Activated gamma-delta T cell treated with anti-CD3 and anti-CD28 coated beads, Interleukin-2, amount 50 U/mL, for 16 hours (primary cell): ENCODE results near the gene CDC27.
"Not testable (repeated sequence)": the region's sequence is repeated elsewhere in the genome, so short reads cannot be mapped to it uniquely, and the experiment has no call there.

Experiments
- DNase-seq: peaks from one replicate; pipeline ENCODE4 v3.0.0-alpha.2; 2020; ENCODE audit warnings: low read depth

The CDC27 gene

DNA sequence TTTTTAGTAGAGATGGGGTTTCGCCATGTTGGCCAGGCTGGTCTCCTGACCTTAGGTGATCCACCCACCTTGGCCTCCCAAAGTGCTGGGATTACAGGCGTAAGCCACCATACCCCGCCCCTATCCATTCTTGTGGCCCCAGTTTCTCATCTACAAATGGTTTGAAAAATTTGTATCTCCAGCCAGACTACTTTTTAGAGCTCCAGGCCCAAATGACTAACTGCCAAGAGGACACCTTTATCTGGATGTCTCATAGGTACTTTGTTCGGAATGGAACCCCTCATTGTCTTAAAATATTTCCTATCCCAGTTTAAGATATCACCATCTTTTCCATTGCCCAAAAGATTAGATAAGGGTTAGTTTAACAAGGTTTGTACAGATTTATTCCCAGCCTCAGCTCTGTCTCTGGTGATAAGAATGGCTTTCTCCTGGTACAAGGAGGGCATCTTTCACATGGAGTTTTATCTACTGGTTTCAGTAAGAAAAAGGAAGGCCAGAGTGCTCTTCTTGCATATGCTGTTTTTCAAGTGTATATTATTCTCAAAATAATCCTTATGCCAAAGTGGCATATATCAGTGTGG lies 4.9 kb upstream of the CDC27 start:
- DNase-seq = no peak

DNA sequence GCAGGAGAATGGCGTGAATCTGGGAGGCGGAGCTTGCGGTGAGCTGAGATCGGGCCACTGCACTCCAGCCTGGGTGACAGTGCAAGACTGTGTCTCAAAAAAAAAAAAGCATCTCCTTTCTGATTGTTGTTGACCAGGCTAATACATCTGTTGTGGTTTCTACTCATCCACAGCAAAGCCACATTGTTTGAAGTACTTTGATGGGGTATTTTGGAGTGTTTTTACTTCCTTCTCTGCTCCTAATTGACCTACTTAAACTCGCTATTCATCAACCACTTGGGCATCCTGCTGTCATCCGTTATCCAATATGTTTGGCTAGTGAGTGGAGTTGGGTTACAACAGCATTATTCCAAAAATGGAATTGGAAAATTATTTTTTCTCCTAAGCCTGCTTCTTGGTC lies 3.5 kb upstream of the CDC27 start:
- no peak for DNase-seq

DNA sequence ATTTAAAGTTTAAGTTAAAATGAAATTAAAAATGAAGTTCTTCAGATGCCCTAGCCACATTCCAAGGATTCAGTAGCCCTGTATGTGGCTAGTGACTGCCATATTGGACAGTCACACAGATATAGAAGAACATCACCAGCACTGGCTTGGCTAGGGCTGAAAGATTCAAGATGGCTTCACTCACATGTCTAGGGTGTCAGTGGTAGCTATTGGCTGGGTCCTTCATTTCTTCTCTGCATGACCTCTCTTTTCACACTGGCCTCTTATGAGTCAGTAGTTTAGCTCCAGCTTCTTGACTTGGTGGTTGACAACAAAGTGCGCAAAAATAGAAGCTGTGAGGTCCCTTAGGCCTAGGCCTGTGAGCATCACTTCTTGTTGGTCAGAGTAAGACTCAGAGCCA lies 1.7 kb upstream of the CDC27 start:
- no peak for DNase-seq

DNA sequence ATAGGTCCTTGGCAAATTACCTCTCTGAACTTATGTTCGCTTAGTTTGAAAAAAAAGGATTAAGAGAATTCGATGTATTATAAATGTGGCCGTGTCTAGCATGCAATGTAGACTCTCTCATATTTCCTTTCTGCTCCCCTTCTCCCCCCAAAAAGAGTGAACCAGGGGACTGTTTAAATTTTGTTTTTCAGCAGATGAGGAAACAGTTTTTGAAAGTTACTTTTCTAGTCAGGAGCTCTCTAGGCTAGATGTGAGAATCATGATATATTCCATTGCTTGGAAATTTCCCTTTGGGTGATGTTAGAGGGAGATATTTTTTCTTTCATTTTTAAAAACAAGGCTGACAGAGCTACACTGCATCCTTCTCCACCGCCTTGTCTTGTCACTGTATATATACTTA lies 1.1 kb upstream of the CDC27 start:
- DNase-seq = no peak

DNA sequence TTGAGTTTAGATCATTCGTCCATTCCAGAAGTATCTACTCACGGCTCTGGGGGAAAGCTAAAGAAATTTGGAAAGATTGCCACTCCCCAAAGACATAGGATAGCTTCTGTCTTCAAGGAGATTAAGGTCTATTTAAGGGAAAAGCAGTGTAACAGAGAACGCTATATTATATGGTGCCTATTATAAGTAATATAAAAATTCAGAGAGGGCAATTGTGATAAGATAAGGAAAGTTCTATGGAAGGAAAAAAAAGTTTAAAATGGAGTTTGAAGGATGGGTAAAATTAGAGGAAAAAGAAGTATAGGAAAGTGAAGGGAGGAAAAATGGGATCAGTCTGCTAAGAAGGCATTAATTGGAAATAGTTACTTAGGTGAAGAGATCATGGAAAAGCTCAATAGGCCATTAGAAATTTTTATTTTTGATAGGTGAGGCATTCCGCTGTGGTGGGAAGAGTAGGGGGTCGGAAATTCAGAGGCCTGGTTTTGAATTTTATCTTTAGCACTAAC lies 690 bp upstream of the CDC27 start:
- no peak for DNase-seq

DNA sequence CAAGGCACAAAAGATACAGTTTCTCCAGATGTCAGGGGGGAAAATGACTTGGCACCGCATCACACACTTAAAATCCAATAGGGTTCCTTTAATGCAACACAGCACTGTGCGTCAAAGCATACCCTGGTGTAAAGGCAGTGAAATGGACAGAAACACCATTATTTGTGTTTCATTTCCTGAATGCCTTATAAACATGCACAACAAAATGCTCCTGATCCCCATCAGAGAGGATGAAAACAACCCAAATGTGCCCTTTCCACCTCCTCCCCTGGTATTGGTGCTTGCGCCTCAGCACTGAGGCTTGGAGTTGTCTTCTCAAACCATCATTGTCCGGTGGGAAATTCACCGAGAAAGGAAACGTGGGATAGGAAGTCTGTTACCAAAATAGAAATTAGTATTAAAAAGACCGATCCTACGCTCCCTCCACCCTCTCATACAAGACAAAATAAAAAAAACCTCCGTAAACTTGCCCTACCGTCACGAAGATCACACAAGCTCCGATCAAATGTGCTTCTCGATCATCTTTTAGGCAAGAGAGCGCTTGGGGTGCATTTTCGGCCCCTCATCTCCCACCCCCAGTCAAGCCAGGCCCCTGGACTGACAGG lies 722 bp downstream of the CDC27 start:
- DNase-seq = no peak

DNA sequence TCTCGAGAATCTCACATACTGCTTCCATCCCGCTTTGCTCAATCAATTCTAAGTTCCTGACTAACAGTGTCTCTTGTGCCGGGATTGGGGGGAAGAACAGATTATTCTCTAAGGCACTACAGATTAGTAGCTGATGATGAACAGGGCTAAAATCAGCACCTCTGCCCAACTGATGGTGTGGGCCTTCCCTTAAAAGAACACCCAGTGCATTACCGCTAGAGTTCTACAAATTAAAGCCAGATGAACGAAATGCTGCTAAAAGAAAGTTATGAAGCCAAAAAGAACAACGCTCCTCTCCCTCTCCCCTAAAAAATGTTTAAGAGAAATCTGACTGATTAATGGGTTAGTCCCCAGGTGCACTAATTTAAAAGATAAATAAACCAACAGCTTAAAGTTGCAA lies 4.4 kb downstream of the CDC27 start:
- DNase-seq = no peak

DNA sequence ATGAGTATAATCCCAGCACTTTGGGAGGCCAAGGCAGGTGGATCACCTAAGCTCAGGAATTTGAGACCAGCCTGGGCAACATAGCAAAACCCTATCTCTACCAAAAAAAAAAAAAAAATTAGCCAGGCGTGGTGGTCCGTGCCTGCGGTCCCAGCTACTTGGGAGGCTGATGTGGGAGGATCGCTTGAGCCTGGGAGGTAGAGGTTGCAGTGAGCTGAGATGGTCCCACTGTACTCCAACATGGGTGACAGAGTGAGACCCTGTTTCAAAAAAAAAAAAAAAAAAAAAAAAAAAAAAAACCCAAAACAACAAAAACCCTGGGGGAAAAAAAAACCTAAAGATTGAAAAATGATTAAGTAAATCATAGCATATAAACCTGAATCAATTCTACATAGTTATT lies 8.1 kb downstream of the CDC27 start:
- DNase-seq = not testable (repeated sequence)

DNA sequence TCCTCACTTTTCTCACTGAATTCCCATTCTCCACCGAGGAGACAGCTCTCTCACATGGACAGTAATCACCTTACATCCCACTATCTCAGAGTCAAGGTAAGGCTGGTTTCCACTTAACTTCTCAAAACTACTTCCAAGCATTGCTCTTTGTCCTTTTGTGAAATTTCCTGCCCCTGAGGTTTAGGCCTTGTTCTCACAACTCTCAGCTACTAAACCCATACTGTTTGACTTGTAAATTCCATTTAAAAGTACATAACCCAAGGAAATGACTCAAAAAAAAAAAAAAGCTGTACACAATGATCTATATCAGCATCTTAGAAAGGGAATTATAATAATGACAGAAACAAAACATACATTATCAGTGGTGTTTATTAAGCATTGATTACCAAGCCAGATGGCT lies 8.8 kb downstream of the CDC27 start:
- DNase-seq = no peak

DNA sequence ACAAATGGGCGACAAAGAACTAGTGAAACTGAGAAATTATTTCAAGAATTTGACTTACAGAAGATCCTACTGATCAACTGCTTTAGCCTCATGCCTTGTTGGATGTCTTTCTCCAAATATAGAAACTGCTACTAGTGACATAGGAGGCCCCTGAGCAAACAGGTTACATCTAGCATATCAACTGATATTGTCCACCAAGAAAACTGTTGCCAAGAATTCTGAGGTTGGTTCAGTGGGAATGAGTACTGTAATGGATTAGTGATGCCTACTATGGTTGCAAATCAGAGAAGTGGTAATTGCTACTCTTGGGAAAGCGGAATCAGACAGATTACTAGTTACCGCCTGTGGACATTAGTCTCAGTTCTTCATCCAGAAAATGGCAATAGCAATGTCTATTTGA lies 10.0 kb downstream of the CDC27 start:
- DNase-seq = no peak

DNA sequence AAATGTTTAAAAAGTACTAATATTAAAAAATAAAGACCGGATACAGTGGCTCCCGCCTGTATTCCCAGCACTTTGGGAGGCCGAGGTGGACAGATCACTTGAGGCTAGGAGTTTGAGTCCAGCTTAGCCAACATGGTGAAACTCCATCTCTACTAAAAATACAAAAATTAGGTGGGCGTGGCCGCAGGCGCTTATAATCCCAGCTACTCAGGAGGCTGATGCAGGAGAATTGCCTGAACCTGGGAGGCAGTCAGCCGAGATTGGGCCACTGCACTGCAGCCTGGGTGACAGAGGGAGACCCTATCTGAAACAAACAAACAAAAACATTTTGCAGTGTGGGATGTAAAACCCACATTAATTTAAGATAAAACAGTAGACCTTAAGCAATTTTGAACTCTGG lies 11.8 kb downstream of the CDC27 start:
- no peak for DNase-seq

DNA sequence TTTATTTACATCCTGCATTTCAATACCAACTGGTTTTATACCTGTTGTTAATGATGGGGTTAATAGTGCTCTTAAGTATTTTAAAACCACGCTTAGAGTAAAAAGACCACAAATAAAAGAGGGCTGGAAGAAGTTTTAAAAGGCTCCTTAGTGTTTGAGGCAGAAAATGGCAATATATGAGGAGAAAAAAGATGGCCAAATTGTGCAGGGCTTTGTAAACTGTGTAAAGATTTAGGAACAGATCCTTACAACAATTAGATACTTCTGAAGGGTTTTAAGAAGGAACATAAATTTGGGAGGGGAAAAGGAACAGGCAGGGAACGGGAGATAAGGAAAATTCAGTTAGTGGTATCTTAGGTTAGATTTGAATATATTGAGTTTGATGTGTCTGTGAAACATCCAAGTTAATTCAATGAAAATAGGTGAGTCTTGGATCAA lies 12.7 kb downstream of the CDC27 start:
- DNase-seq = no peak

DNA sequence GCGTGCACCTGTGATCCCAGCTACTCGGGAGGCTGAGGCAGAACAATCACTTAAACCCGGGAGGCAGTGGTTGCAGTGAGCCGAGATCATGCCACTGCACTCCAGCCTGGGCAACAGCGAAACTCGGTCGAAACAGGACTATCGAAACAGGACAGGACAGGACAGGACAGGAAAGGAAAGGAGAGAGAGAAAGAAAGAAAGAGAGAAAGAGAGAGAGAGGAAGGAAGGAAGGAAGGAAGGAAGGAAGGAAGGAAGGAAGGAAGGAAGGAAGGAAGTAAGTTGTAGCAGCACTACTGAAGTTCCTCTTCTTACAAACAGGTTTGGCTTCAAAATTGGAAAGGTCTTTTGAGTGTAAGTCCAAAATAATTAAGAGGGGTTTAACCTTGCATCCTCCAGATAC lies 14.3 kb downstream of the CDC27 start:
- DNase-seq = not testable (repeated sequence)

DNA sequence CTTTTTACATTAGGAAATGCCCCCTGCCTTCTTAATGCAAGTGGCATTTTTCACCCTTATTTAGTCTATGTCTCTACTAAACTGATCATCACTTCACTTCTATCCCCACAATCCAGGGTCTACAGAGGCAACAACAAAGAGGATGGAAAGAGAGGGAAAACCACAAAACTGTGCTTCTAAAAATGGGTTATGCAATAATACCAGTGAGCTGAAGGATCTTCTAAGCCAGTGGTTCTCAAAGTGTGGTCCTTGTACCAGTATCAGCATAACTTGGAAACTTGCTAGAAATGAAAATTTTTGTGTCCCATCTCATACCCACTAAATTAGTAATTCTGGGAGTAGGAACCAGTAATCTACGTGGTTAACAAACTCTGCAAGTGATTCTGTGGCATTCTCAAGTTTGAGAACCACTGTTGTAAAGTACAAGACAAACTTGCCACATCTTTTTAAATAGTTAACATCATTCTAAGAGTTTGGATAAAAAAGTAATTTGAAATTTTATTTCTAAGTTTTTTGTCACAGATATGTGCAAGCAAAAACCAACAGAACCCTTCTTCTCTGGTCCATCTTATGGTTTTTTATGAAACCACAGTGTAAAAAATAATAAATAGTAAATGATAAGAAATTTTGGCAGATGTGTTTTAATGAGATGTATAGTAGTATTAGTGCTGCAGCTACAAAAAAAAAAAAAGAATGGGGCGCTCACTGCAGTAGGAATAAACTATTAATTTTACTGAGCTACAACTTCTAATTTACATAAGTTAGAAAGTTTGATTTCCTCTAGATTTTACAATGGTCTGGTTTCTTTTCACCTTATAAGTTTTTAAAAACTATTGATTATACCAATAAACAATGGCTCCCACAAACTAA lies 16.2 kb downstream of the CDC27 start:
- DNase-seq = no peak

DNA sequence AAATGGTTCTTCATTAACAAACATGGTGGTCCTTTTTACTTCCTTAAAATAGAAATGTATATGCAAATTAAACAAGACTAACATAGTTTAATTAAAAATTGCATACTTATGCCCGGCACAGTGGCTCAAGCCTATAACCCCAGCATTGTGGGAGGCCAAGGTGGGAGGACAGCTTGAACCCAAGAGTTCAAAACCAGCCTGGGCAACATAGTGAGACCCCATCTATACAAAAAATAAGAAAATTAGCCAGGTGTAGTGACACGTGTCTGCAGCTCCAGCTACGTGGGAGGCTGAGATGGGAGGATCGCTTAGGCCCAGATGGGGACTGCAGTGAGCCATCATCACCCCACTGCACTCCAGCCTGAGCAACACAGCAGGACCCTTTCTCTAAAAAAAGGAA lies 18.4 kb downstream of the CDC27 start:
- DNase-seq = no peak

DNA sequence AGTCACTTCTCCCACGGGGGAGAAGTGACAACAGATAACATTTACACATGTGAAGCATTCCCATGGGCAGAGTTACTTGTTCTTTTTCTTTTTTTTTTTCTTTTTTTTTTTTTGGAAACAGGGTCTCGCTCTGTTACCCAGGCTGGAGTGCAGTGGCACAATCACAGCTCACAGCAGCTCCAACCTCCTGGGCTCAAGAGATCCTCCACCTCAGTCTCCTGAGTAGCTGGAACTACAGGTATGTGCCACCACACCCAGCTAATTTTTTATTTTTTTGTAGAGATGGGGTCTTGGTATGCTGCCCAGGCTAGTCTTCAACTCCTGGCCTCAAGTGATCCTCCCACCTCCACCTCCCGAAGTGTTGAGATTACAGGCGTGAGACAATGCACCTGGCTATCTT lies 20.2 kb downstream of the CDC27 start:
- not testable (repeated sequence) for DNase-seq

DNA sequence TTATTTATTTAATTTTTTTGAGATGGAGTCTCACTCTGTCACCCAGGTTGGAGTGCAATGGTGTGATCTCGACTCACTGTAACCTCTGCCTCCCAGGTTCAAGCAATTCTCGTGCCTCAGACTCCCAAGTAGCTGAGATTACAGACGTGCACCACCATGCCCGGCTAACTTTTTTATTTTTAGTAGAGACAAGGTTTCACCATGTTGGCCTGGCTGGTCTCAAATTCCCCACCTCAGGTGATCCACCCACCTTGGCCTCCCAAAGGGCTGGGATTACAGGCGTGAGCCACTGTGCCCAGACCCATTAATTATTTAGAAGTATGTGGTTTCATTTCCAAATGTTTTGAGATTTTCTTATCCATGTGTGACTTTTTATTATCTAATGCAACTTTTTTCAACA lies 22.2 kb downstream of the CDC27 start:
- not testable (repeated sequence) for DNase-seq

DNA sequence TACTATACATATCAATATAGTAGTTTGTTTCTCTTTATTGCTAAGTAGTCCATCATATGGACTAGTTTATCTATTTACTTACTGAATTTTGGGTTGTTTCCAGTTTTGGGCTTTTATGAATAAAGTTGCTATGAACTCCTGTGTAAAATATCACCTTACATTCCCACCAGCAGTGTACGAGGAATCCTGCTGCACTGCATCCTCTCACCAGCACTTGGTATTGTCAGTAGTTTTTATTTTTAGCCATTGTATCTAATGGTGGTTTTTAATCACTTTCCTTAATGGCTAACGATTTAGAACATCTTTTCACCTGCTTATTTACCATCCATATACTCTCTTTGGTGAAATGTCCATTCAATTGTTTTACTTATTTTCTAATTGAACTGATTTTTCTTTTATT lies 24.0 kb downstream of the CDC27 start:
- DNase-seq = no peak

DNA sequence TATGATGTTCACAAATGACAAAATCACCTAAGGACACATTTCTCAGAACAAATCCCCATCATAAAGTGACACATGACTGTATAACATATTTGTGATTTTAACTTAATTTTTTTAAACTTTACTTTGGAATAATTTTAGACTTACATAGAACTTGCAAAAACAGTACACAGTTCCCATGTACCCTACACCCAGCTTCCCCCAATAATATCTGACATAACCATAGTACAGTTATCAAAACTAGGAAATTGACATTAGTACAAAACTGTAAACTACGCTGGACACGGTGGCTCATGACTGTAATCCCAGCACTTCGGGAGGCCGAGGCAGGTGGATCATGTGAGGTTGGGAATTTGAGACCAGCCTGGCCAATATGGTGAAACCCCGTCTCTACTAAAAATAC lies 24.8 kb downstream of the CDC27 start:
- no peak for DNase-seq

DNA sequence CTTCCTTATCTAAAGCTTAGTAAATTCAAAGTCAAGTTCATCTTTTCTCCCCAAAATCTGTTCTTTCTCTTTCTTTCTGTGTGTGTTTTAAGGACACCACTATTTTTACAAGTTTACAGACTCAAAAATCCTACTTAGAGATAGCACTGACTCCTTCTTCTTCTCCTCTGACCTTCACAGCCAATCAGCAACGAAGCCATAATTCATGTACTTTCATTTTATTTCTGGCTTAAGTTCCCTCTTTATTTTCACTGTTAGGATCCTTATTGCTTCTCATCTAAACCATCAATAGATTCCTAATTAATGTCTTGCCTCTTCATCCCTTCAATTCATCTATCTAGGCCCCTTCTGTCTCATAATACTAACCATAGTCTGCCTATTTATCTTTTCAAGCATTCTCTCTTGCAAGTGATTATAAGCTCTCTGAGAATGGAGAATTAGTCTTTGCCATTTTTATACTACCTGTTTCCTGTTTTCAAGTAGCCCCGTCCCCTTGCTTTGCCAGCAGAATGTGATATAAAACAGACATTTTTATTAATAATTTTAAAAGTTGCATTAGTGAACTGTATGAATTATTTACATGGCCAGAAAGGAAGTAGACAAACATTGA lies 27.0 kb downstream of the CDC27 start:
- DNase-seq = no peak

DNA sequence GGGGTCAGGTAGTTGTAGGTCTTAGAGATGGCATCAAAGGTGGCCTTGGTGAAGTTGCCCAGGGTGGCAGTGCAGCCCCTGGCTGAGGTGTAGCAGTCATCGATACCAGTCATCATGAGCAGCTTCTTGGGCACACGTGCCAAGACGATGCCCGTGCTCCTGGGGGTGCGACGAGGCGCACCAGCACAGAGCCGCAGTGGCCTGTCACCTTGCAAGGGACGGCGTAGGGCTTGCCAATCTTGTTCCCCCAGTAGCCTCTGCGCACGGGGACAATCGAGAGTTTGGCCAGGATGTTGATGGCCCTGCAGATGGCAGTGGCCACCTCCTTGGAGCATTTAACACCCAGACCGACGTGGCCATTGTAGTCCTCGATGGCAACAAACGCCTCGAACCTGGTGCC lies 29.8 kb downstream of the CDC27 start:
- DNase-seq = no peak

DNA sequence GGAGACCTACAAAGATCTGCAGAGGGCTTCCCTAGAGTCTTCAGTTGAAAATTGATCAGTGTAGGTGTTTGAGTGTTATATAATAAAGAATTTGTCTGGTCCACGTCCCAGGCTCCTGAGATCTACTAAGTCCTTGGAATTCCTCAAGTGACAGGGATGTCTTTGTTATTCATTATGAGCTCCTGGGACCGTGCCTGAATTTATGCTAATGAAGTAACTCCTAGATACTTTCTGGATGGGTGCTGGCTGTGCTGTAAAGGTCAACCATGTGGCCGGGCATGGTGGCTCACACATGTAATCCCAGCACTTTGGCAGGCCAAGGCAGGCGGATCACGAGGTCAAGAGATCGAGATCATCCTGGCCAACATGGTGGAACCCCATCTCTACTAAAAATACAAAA lies 43.7 kb downstream of the CDC27 start:
- no peak for DNase-seq

DNA sequence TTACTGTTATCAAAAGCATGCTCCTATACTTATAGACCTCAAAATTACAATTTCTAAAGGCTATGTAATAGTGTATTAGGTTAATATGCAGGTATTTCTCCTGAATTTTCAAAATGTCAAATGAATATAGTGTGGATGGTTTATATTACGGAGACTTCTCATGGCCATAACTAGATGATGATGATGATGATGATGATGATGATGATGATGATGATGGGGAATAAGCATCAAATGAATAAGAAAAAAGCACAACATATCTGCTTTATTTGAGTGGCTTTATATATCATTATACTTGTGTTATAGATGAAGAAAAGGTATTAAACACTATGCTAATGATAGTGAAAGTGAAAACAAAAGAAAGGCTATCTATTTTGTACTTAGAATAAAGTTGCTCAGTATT lies 53.9 kb downstream of the CDC27 start:
- no peak for DNase-seq
